ENCODE data around the gene CHRDL2. TPM values are rescaled to one million over a fixed set of nuclear protein-coding genes. Genes with fewer than 3 reads are reported as not detected.
A peak's percentile ranks its signal among the peaks of the same experiment; 100 is the strongest.

CHRDL2 gene, protein sequence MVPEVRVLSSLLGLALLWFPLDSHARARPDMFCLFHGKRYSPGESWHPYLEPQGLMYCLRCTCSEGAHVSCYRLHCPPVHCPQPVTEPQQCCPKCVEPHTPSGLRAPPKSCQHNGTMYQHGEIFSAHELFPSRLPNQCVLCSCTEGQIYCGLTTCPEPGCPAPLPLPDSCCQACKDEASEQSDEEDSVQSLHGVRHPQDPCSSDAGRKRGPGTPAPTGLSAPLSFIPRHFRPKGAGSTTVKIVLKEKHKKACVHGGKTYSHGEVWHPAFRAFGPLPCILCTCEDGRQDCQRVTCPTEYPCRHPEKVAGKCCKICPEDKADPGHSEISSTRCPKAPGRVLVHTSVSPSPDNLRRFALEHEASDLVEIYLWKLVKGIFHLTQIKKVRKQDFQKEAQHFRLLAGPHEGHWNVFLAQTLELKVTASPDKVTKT
- total RNA-seq (2012; rRNA removed) = not detected in 2 replicates
- polyA plus RNA-seq (2012; rRNA removed) = 0.37 and 0.80 TPM in 2 replicates
- polyA plus RNA-seq (2012; cell fraction: cytosol; rRNA removed) = 0.95 and 2.3 TPM in 2 replicates
- polyA plus RNA-seq (2012; cell fraction: nucleus; rRNA removed; ENCODE audit: low replicate concordance) = 0.64 and 0.66 TPM in 2 replicates
- Bru-seq, nascent RNA = percentile 39 among the genes with signal in this experiment
- BruChase-seq, experiment 1, labeled RNA remaining after a 6-hour chase = percentile 50 among the genes with signal in this experiment
- BruChase-seq, experiment 2, labeled RNA remaining after a 2-hour chase = percentile 47 among the genes with signal in this experiment
- long read RNA-seq, transcript CHRDL2-203 (11 exons, 1,867 nt) = major isoform, 6 of 19 reads
- long read RNA-seq, partial matches to known transcripts = 9 of 19 reads
- long read RNA-seq, other reads (novel, unspliced or antisense) = 1 of 19 reads

DNA sequence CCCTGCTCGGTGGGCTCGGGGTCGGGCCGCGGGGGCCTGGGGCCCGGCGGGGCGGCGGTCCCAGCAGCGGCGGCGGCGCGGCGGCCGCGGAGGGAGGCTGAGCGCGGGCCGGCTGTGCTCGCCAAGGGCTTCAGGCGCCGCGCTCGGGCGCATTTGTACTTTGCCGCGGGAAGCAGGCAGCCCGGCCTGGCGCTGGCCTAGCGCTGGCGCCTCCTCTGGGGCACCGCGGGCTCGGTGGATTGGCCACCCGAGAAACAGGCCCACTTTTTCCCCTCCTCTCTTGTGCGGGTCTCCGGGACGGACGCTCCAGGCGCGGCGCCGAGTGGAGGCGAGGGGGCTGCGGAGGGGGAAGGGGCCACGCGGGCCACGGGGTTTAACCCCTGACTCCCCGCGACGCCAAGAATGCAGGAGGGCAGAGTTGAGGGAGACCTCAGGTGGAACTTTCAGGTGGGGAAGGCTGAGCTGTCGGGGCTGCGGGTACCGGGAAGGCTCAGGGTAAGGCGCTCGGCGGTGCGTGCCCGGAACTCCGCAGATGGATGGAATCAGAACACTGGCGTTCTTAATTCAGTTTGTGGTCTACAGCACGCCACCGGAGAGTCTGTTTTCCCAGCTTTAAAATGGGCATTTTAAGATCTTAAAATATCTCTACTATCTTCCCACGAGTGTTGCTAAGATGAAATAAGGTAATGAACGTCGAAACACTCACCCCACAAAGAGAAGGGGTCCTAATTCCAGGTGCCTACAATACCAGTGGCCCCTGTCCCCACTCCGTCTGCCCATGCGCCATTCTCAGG lies at the start of gene CHRDL2:
CHRDL2 (minus strand) TSS at position 126 of the 794 bp plus-strand sequence. CDS start 538 bp downstream, outside the sequence.
- TF ChIP-seq RAD21 (IDR thresholded peaks at IDR 0.05; ENCODE audit: low read length) (no peak), CEBPB (IDR thresholded peaks at IDR 0.05; ENCODE audit: low read depth, low read length) (no peak), MAZ (IDR thresholded peaks at IDR 0.05; ENCODE audit: borderline replicate concordance, low read depth, low read length) (no peak)
- H3K9me1 ChIP-seq (ENCODE audit: insufficient read depth, low read length) = no peaks in the 10 kb centered on the region
- ChIA-PET POLR2A (ENCODE audit: unreplicated experiment) (no interaction called here), CTCF (no interaction called here)
- in situ Hi-C loops (cut with MboI; ENCODE audit: low sequenced_read_pairs) = loop anchor here (10.0 kb wide), 1 partner anchor 477 kb away; no protein-coding TSS in a partner anchor
- H3K4me3 ChIP-seq (ENCODE audit: insufficient read depth, low read depth, low read length) = peak within 1 kb of the TSS; percentile 45
- intact Hi-C loops (cut with micrococcal nuclease) = no loop called here
- no TSS peak for BruUV-seq (replicated peaks)
- peak within 1 kb of the TSS; percentile 1; the same call in 1 of the 2 replicates for H3K9ac ChIP-seq (ENCODE audit: low read depth, low read length)
- no peak within 1 kb of the TSS for H4K5ac ChIP-seq (ENCODE audit: low read depth, low read length)
- no peaks in the 10 kb centered on the region for H4K20me1 ChIP-seq (ENCODE audit: insufficient read depth, low read length)
- H2BK15ac ChIP-seq (ENCODE audit: low read depth, low read length) = 0 out of 3 replicates have a peak within 1 kb of the TSS, but pooled peaks have one; percentile 10
- no peak within 1 kb of the TSS for H4K8ac ChIP-seq (ENCODE audit: low read depth in 2 of 2, low read length in 2 of 2)
- H3K36me3 ChIP-seq (ENCODE audit: control insufficient read depth, insufficient read depth, low read length) = no peaks in the 10 kb centered on the region
- H3K56ac ChIP-seq (ENCODE audit: extremely low read depth, insufficient read depth, low read length) = no peak within 1 kb of the TSS
- H4K91ac ChIP-seq (ENCODE audit: insufficient read depth, low read depth, low read length) = no peak within 1 kb of the TSS
- no peak within 1 kb of the TSS for H3K4ac ChIP-seq (ENCODE audit: low read depth, low read length)
- ATAC-seq (ENCODE audit: low read depth) = peak; percentile 77
- H3K14ac ChIP-seq (replicated peaks; ENCODE audit: low read depth, low read length) = no peak within 1 kb of the TSS
- no peak within 1 kb of the TSS for H2BK5ac ChIP-seq (ENCODE audit: low read depth, low read length, poor library complexity, severe bottlenecking)
- no peak within 1 kb of the TSS for H3K27ac ChIP-seq (ENCODE audit: insufficient read depth, low read length)
- H3K4me1 ChIP-seq (ENCODE audit: control insufficient read depth, insufficient read depth, low read length) = peaks cover 4% of the 10 kb centered on the region; the same call in 1 of the 2 replicates
- H2AK5ac ChIP-seq (ENCODE audit: low read depth, low read length) = no peak within 1 kb of the TSS
- H2AK9ac ChIP-seq (replicated peaks; ENCODE audit: low read depth, low read length, poor library complexity) = no peak within 1 kb of the TSS
- H2AFZ ChIP-seq (replicated peaks; ENCODE audit: low read length, poor library complexity) = peak within 1 kb of the TSS; percentile 61
- H2BK120ac ChIP-seq (ENCODE audit: low read depth, low read length) = peak within 1 kb of the TSS; percentile 18; the same call in 1 of the 2 replicates
- dilution Hi-C loops (cut with HindIII; ENCODE audit: low sequenced_read_pairs, unreplicated experiment) = loop anchor here (25.0 kb wide), 1 partner anchor 119 kb away; no protein-coding TSS in a partner anchor
- peaks cover 61% of the 10 kb centered on the region for H3K27me3 ChIP-seq (ENCODE audit: control insufficient read depth, insufficient read depth, low read length)
- peak; percentile 34 for DNase-seq
- no peaks in the 10 kb centered on the region for H3K9me3 ChIP-seq (ENCODE audit: control insufficient read depth, insufficient read depth, low read length)
- H2BK20ac ChIP-seq (ENCODE audit: low read depth, low read length) = no peak within 1 kb of the TSS
- peak within 1 kb of the TSS; percentile 78 for H3K4me2 ChIP-seq (ENCODE audit: low read depth, low read length)
- H3K79me1 ChIP-seq (ENCODE audit: low read depth in 1 of 2, low read length in 2 of 2) = no peaks in the 10 kb centered on the region
- no peak within 1 kb of the TSS for H3K23ac ChIP-seq (ENCODE audit: low read depth, low read length)
- H3K18ac ChIP-seq (ENCODE audit: low read depth, low read length) = peak within 1 kb of the TSS; percentile 10; the same call in 1 of the 2 replicates
- 22% methylated on average over 14 of the region's 69 CpGs; no CpG with 5 or more reads in 1 of the 2 experiments for WGBS, 2 experiments (ENCODE audit: extremely low coverage in 2 of 2, insufficient read length in 1 of 2)
